NCI-H2227 (cell line): ENCODE data around the gene GRPEL2.
"Not testable (repeated sequence)": the region's sequence is repeated elsewhere in the genome, so short reads cannot be mapped to it uniquely, and the experiment has no call there.

Experiments used
- DNase-seq: peaks from one replicate; lab custom pipeline; 2025; ENCODE audit not compliant: unreplicated experiment; lab: John Stamatoyannopoulos, UW

The GRPEL2 gene

GRCh38 chr5:149375434-149375833 is 30.1 kb downstream of the GRPEL2 start:
- no peak for DNase-seq

GRCh38 chr5:149376104-149376503 is 30.8 kb downstream of the GRPEL2 start:
- no peak for DNase-seq

GRCh38 chr5:149376711-149377447 is 31.6 kb downstream of the GRPEL2 start:
- DNase-seq: no peak

DNA sequence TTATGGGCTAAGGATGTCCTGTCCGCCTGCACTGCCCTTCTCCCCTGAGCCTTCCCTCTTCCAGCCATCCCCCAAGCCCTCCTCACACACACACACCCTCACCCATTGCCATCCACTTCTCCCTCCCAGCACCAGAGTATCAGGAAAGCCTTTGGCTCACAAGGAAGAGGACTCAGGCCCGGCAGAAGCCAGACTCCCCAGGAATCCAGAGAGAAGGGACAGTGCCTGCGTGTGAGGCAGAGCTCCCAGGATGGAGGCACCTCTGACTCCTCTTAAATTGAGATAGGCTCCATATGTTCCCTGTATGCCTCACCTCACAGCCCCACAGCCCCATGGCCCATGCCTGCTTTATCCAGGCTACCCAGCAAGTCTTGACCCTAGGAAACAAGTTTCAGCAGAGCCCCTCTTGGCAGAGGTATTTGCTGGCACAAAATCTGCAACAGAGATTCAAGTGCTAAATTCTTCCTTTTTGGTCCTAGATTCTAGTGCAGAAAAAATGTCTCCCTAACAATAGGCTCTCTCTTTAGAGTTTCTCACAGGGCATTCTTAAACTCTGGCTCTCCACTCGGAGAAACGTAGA is 33.0 kb downstream of the GRPEL2 start:
- no peak for DNase-seq

- DNase-seq: no peak
These were observed 34.0 kb downstream of the GRPEL2 start, which contains the start of gene IL17B for GRCh38 chr5:149379177-149379761. Gene IL17B (minus strand): TSS chr5:149379292. CDS start chr5:149379225, 67 bp downstream.

- no peak for DNase-seq
These were observed 34.6 kb downstream of the GRPEL2 start for GRCh38 chr5:149379818-149380374.

DNA sequence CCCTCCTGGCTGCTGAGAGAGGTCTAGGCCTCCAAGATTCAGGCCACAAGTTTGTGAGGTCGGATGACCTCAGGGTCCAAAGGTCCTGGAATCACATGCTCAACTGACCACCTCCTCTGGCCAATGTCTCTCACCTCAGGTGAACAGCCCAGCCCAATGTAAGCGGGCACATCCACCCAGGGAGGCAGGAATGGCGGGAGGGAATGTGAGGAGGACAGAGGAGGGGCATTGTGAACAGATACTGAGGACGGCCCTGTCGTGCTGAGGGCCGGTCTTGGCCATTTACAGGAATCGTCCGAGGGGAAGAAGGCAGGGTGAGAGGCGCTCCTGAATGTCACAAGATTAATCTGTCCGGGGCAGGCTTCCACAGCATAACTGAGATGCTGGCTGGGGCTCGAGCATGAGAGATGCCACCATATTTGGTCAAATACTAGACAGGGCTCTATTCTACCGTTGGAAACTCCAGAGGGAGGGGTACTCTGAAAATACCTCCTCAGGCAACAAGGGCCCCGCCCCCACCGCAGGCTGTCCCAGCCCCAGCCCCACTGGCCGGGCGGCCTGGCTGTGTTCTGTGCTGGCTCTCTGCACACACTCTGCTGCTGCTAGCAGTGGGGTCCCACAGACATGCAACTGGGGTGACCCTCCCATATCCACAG is 35.3 kb downstream of the GRPEL2 start:
- DNase-seq: no peak

GRCh38 chr5:149381261-149381985 is 36.1 kb downstream of the GRPEL2 start:
- no peak for DNase-seq

DNA sequence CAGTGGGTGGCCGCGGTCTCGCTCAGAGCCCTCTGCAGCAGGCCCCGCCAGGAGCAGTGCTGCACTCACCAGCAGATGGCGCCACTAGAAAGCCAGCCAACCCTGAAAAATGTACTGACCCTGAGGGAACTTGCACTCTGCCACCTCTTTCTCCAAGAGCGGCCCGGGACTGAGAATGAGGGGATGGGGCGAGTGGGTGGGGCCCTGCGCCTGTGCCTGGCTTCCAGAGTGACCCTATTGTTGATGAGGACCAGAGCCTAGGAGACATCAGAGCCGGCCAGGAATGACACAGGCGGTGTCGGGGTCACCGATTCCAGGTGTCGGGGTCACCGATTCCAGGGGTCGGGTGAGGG is 36.7 kb downstream of the GRPEL2 start:
- DNase-seq: peak; percentile 61

GRCh38 chr5:149382517-149383220 is 37.4 kb downstream of the GRPEL2 start:
- no peak for DNase-seq

DNA sequence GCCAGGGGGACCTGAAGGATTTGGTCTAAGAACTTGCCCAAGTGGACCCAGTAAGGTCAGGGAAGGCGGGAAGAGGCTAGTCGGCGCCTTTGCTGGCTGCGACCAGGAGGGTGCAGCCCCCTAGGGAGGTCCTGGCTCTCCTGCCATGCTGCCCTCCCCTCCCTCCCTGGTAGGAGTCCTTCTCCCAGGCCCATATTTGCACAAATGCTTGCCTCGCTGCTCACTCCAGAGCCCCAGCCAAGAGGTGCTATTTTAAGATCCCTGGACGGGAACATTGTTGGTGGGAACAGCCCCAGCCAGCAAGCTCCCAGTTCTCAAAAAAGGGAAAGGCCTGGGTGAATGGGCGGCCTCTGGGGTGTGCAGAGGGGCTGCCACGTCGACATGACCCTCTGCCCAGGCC is 38.1 kb downstream of the GRPEL2 start:
- DNase-seq: no peak

GRCh38 chr5:149386166-149386565 is 40.9 kb downstream of the GRPEL2 start:
- no peak for DNase-seq

GRCh38 chr5:149387081-149387631 is 41.9 kb downstream of the GRPEL2 start:
- DNase-seq: no peak

DNA sequence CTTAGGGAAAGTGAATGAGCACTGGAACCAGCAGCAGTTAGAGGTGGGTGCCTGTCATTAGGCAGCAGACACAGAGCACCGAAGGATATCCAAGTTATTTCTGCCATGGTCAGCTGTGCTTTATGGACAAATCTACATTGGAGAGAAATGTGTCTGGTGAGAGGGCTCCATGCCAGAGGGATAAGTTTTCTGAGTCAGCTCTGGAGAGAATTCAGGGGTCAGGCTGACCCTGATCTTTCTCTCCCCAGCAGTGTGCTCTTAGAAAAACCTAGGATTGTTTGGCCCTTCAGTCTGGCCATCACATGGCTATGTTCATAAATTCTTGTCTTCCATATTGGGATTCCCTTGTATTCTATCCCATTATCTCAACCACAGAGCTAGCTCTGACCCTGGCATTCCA is 42.7 kb downstream of the GRPEL2 start:
- DNase-seq: no peak

- DNase-seq: no peak
These were observed 43.3 kb downstream of the GRPEL2 start for GRCh38 chr5:149388498-149389190.

DNA sequence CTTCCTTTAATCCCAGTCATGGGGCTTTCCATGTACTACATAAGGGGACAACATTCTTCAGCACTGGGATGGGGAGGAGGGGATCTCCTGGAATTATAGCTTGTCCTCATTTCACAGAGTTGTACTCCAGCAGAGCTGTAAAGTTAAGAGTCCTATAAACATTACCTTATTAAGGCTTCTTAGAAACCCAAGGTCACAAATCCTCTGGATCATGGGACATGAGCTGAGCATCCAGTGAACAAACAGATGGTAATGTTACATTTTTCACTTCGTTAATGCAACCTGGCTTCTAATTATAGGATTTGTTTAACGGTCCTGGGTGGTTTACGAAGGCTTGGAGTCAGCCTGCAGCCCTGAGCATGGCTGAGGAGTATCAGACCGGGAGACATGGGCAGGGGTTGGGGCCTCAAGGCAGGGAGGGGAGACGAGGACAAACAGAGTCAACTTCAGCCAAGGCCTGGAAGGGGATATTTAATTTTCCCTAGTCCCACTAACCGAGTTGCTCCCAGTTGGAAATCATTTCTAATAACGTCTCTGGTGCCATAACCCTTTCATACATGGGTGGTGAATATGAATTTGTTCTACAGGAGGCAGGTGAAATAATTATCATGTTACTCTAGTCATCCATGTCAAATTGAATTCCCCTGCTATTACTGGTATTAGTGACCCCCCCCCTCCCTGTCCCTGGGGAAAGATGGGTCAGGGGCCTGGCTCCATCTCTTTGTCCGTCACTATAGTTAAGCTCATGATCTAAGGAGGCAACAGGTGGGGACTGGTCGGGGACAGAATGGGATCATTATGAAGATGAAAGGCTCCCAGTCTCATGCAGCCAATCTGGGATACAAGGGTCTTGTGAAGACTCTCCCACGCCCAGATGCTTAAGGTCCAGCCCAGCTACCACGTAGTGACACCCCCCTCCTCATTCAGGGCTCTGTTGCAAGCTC is 44.5 kb downstream of the GRPEL2 start:
- no peak for DNase-seq

- not testable (repeated sequence) for DNase-seq
These were observed 45.8 kb downstream of the GRPEL2 start for GRCh38 chr5:149391076-149391475.

GRCh38 chr5:149391524-149391923 is 46.2 kb downstream of the GRPEL2 start:
- no peak for DNase-seq
